Endodermal cell (in vitro differentiated cells): ENCODE data around the gene TBCK. TPM values are rescaled to one million over a fixed set of nuclear protein-coding genes. Genes with fewer than 3 reads are reported as not detected.
A peak's percentile ranks its signal among the peaks of the same experiment; 100 is the strongest.

Experiments used
- DNase-seq: peaks from one replicate; pipeline ENCODE4 v3.0.0-alpha.2; 2017
- H3K27ac ChIP-seq: 2 replicates; pipeline ENCODE4 v1.5.1; 2013; ENCODE audit warnings: mild to moderate bottlenecking, low read depth, low read length, moderate library complexity
- H3K27me3 ChIP-seq: 2 replicates; pipeline ENCODE4 v1.6.1; 2013; ENCODE audit warnings: mild to moderate bottlenecking, low read length, moderate library complexity; ENCODE audit not compliant: insufficient read depth, control insufficient read depth, poor library complexity, severe bottlenecking
- H3K36me3 ChIP-seq: 2 replicates; pipeline ENCODE4 v1.7.0; 2013; ENCODE audit warnings: mild to moderate bottlenecking, low read length, moderate library complexity; ENCODE audit not compliant: control insufficient read depth, insufficient read depth
- H3K4me1 ChIP-seq: one replicate; pipeline ENCODE4 v1.7.0; 2013; ENCODE audit warnings: low read length; ENCODE audit not compliant: control insufficient read depth, insufficient read depth
- H3K4me3 ChIP-seq: 2 replicates; pipeline ENCODE4 v1.5.1; 2013; ENCODE audit warnings: mild to moderate bottlenecking, low read length, moderate library complexity
- H3K9ac ChIP-seq: 2 replicates; pipeline ENCODE4 v1.6.1; 2013; ENCODE audit warnings: mild to moderate bottlenecking, low read length, moderate library complexity; ENCODE audit not compliant: poor library complexity, severe bottlenecking; ENCODE audit errors: extremely low read depth
- H3K9me3 ChIP-seq: 2 replicates; pipeline ENCODE4 v1.6.1; 2013; ENCODE audit warnings: mild to moderate bottlenecking, low read length, moderate library complexity; ENCODE audit not compliant: control insufficient read depth
- H3K27ac Mint-ChIP-seq: 2 replicates; pipeline ENCODE4 v1.8.0; 2020; ENCODE audit warnings: mixed read lengths
- H3K27me3 Mint-ChIP-seq: 2 replicates; pipeline ENCODE4 v1.8.0; 2021; ENCODE audit warnings: mild to moderate bottlenecking, mixed read lengths; ENCODE audit not compliant: insufficient read depth
- H3K36me3 Mint-ChIP-seq: 2 replicates; pipeline ENCODE4 v1.8.0; 2020; ENCODE audit warnings: low read depth, mixed read lengths
- H3K4me1 Mint-ChIP-seq: 2 replicates; pipeline ENCODE4 v1.8.0; 2020; ENCODE audit warnings: mixed read lengths
- H3K4me3 Mint-ChIP-seq: 2 replicates; pipeline ENCODE4 v1.8.0; 2020; ENCODE audit warnings: mild to moderate bottlenecking, moderate library complexity, mixed read lengths
- H3K9me3 Mint-ChIP-seq: 2 replicates; pipeline ENCODE4 v1.8.0; 2020; ENCODE audit warnings: mild to moderate bottlenecking, mixed read lengths
- WGBS, 2 experiments: methylation state at CpG; one replicate each; pipeline versions ENCODE4 v1.1.5 to v1.1.7; 2013; ENCODE audit warnings: missing lambda C conversion rate in 2 of 2, mixed read lengths in 1 of 2; ENCODE audit not compliant: insufficient coverage in 1 of 2, insufficient read length in 1 of 2; 5-methylcytosine and 5-hydroxymethylcytosine counted together
- total RNA-seq, 2 donors: library from RNA; stranded (reverse); fragmentation: NEBNext Ultra II Directional in 1 of 2; extraction: Animal tissue kit (Norgen Biotek cat#: 25700) in 1 of 2; gene quantifications; 2 replicates in 1 of 2; 3 replicates in 1 of 2; pipeline ENCODE4 v1.2.1, GENCODE V29; 2021
- TF ChIP-seq, protein P1 (sequence below): fragments of 200-600 bp; sonication (generic); conservative IDR thresholded peaks from 2 replicates; pipeline ENCODE4 v1.5.0; 2021; ENCODE audit warnings: antibody characterized with exemption, mild to moderate bottlenecking

The TBCK gene
- total RNA-seq, 2 donors from 2014 or later: 48.3 to 52.9 TPM

DNA sequence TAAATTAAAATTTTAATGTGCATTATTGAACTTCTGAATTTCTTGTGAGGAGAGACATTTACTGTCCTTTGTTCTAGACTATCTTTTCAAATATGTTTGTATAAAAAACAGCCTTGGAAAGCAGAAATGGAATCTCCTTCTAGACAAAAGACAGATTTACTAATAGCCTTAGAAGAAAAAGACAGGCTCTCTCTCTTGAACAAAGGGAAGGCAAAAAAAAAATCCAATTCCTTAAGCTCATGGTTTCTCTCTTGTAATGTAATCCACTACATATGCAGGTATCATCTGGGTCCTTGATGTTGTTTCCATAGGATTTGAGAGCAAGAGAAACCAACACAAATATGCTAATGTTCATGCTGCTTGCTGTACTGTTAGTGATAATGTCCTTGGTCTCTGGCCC lies 106.0 kb downstream of the TBCK start:
- H3K9me3 ChIP-seq: no peaks in the 10 kb centered on the region
- Mint-ChIP-seq H3K4me1 (no peaks in the 10 kb centered on the region), H3K9me3 (peaks cover 3% of the 10 kb centered on the region), H3K27ac (no peak overlapping the region), H3K36me3 (peaks cover 15% of the 10 kb centered on the region), H3K4me3 (no peak overlapping the region), H3K27me3 (no peaks in the 10 kb centered on the region)
- TF ChIP-seq, protein P1, sequence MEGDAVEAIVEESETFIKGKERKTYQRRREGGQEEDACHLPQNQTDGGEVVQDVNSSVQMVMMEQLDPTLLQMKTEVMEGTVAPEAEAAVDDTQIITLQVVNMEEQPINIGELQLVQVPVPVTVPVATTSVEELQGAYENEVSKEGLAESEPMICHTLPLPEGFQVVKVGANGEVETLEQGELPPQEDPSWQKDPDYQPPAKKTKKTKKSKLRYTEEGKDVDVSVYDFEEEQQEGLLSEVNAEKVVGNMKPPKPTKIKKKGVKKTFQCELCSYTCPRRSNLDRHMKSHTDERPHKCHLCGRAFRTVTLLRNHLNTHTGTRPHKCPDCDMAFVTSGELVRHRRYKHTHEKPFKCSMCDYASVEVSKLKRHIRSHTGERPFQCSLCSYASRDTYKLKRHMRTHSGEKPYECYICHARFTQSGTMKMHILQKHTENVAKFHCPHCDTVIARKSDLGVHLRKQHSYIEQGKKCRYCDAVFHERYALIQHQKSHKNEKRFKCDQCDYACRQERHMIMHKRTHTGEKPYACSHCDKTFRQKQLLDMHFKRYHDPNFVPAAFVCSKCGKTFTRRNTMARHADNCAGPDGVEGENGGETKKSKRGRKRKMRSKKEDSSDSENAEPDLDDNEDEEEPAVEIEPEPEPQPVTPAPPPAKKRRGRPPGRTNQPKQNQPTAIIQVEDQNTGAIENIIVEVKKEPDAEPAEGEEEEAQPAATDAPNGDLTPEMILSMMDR: no peak
- no peaks in the 10 kb centered on the region for H3K27me3 ChIP-seq
- H3K4me1 ChIP-seq: no peaks in the 10 kb centered on the region
- H3K27ac ChIP-seq: no peak overlapping the region
- H3K9ac ChIP-seq: no peak overlapping the region
- H3K4me3 ChIP-seq: no peak overlapping the region
- no peak for DNase-seq
- H3K36me3 ChIP-seq: peaks cover 20% of the 10 kb centered on the region

DNA sequence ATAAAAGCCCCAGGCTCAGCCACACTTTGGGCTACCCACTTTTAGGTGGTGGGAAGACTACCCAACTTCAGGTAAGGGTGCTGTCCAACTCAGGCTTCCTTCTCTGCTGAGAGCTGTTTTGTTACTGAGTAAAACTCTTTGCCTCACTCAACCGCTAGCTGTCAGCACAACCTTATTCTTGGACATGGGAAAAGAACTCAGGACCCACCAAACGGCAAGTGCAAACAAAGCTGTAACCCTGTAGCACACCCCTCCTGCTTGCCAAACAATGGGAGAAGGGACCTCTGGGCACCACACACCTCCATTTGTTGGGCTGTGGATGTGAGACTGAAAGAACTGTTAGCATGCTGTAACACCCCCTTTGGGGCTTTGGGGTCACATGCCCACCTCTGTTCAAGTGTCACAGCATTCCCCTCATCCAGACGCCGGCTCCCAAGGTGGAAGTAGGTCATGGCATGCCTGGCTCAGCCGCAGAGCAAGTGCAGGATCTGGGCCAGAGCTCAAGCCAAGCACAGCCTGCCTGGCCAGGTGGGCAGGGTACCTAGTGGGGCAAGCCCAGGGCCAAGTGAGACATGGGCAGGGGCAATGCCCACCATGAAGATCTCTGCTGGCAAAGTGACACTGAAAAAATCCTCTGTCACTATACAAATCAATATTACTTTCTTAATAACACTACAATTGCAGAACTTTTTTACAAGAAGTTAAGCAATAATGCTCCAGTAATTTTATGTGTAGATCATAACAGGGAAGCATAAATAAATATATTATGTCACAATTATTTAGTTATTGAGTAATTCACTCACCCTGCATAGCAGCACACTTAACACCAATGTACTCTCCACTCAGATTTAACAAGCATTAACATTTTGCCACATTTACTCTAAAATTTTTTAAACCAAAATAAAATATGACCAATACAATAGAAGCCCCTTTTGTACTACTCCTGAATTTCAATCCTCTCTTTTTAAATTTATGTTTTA lies 107.2 kb downstream of the TBCK start:
- TF ChIP-seq, protein P1: peak; percentile 19
- peaks cover 14% of the 10 kb centered on the region for H3K36me3 Mint-ChIP-seq
- Histone ChIP-seq H3K27me3 (no peaks in the 10 kb centered on the region), H3K36me3 (peaks cover 20% of the 10 kb centered on the region), H3K4me3 (no peak overlapping the region), H3K4me1 (no peaks in the 10 kb centered on the region), H3K9ac (no peak overlapping the region), H3K27ac (no peak overlapping the region), H3K9me3 (no peaks in the 10 kb centered on the region)
- peak; percentile 65 for DNase-seq
- H3K27me3 Mint-ChIP-seq: no peaks in the 10 kb centered on the region
- H3K9me3 Mint-ChIP-seq: peaks cover 3% of the 10 kb centered on the region
- H3K4me3 Mint-ChIP-seq: no peak overlapping the region
- H3K27ac Mint-ChIP-seq: no peak overlapping the region
- no peaks in the 10 kb centered on the region for H3K4me1 Mint-ChIP-seq
- WGBS, 2 experiments: 94 to 96% methylated on average over 3 to 5 of the region's 5 CpGs

DNA sequence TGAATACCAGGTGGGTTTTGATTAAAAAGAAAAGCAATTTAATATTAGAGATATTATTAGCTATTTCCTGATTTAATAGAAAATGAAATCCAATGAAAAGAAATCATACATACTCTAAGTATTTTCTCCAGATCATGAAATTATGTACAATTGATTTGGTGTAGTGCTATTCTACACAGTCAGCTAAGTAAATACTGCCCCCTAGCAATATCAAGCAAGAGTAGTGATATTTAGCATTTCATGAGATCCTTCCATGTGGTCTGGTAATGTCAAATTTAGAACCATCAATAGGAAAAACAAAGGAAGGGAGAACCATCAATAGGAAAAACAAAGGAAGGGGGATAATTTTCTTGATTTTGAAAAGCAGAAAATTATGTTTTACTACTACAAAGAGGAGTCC lies 114.6 kb downstream of the TBCK start:
- Histone ChIP-seq H3K9me3 (no peaks in the 10 kb centered on the region), H3K27ac (no peak overlapping the region), H3K9ac (no peak overlapping the region), H3K4me1 (no peaks in the 10 kb centered on the region), H3K27me3 (no peaks in the 10 kb centered on the region), H3K4me3 (no peak overlapping the region), H3K36me3 (peaks cover 4% of the 10 kb centered on the region)
- no peaks in the 10 kb centered on the region for H3K27me3 Mint-ChIP-seq
- no peak for DNase-seq
- H3K9me3 Mint-ChIP-seq: no peaks in the 10 kb centered on the region
- no peak overlapping the region for H3K27ac Mint-ChIP-seq
- TF ChIP-seq, protein P1: peak; percentile 54
- no peaks in the 10 kb centered on the region for H3K36me3 Mint-ChIP-seq
- H3K4me3 Mint-ChIP-seq: no peak overlapping the region
- peaks cover 6% of the 10 kb centered on the region for H3K4me1 Mint-ChIP-seq
